ENCODE data around the gene ADGRF4.

Gene ADGRF4

GRCh38 chr6:47752801-47753200, 54.4 kb downstream of the ADGRF4 start:
- Histone ChIP-seq H3K9ac (ENCODE audit: low read length) (no peak overlapping the region), H3F3A (ENCODE audit: insufficient read depth, low read length) (no peaks in the 10 kb centered on the region), H3K9me2 (replicated peaks; ENCODE audit: insufficient read depth, low read length) (no peaks in the 10 kb centered on the region), H3K9me3 (replicated peaks; ENCODE audit: insufficient read depth, low read length) (no peaks in the 10 kb centered on the region), H2AFZ (ENCODE audit: low read length) (no peak overlapping the region), H3K79me2 (ENCODE audit: low read length) (no peaks in the 10 kb centered on the region), H3K27me3 (replicated peaks; ENCODE audit: insufficient read depth, low read length) (no peaks in the 10 kb centered on the region), H3K4me3 (ENCODE audit: low read length) (no peak overlapping the region), H3K27ac (ENCODE audit: low read length) (no peak overlapping the region), H3K4me2 (ENCODE audit: low read depth, low read length) (no peak overlapping the region), H4K20me1 (ENCODE audit: insufficient read depth, low read length) (no peaks in the 10 kb centered on the region), H3K36me3 (replicated peaks; ENCODE audit: insufficient read depth, low read length) (no peaks in the 10 kb centered on the region), H3K4me1 (ENCODE audit: low read length) (no peaks in the 10 kb centered on the region)
- TF ChIP-seq EZH2 (optimal IDR thresholded peaks at IDR 0.05; ENCODE audit: low read depth, low read length): no peak
- TF ChIP-seq CTCF (IDR thresholded peaks at IDR 0.05; ENCODE audit: low read length): no peak
- TF ChIP-seq EZH2phosphoT487 (IDR thresholded peaks at IDR 0.05; ENCODE audit: low read length): no peak
- DNase-seq: no peak

- Histone ChIP-seq H3K36me3 (replicated peaks; ENCODE audit: insufficient read depth, low read length) (no peaks in the 10 kb centered on the region), H3K4me2 (ENCODE audit: low read depth, low read length) (no peak overlapping the region), H3F3A (ENCODE audit: insufficient read depth, low read length) (no peaks in the 10 kb centered on the region), H3K79me2 (ENCODE audit: low read length) (no peaks in the 10 kb centered on the region), H3K9me3 (replicated peaks; ENCODE audit: insufficient read depth, low read length) (no peaks in the 10 kb centered on the region), H3K27ac (ENCODE audit: low read length) (no peak overlapping the region), H3K27me3 (replicated peaks; ENCODE audit: insufficient read depth, low read length) (no peaks in the 10 kb centered on the region), H3K9ac (ENCODE audit: low read length) (no peak overlapping the region), H4K20me1 (ENCODE audit: insufficient read depth, low read length) (no peaks in the 10 kb centered on the region), H3K4me1 (ENCODE audit: low read length) (no peaks in the 10 kb centered on the region), H3K4me3 (ENCODE audit: low read length) (no peak overlapping the region), H3K9me2 (replicated peaks; ENCODE audit: insufficient read depth, low read length) (no peaks in the 10 kb centered on the region), H2AFZ (ENCODE audit: low read length) (no peak overlapping the region)
- TF ChIP-seq EZH2 (optimal IDR thresholded peaks at IDR 0.05; ENCODE audit: low read depth, low read length): no peak
- no peak for DNase-seq
Measured at GRCh38 chr6:47759364-47759763, 61.0 kb downstream of the ADGRF4 start.

GRCh38 chr6:47762502-47762901, 64.1 kb downstream of the ADGRF4 start:
- Histone ChIP-seq H3K36me3 (replicated peaks; ENCODE audit: insufficient read depth, low read length) (no peaks in the 10 kb centered on the region), H2AFZ (ENCODE audit: low read length) (no peak overlapping the region), H3K9ac (ENCODE audit: low read length) (no peak overlapping the region), H3F3A (ENCODE audit: insufficient read depth, low read length) (no peaks in the 10 kb centered on the region), H3K4me2 (ENCODE audit: low read depth, low read length) (no peak overlapping the region), H3K9me2 (replicated peaks; ENCODE audit: insufficient read depth, low read length) (no peaks in the 10 kb centered on the region), H3K9me3 (replicated peaks; ENCODE audit: insufficient read depth, low read length) (no peaks in the 10 kb centered on the region), H3K4me1 (ENCODE audit: low read length) (no peaks in the 10 kb centered on the region), H3K27me3 (replicated peaks; ENCODE audit: insufficient read depth, low read length) (no peaks in the 10 kb centered on the region), H4K20me1 (ENCODE audit: insufficient read depth, low read length) (no peaks in the 10 kb centered on the region), H3K79me2 (ENCODE audit: low read length) (no peaks in the 10 kb centered on the region), H3K4me3 (ENCODE audit: low read length) (no peak overlapping the region), H3K27ac (ENCODE audit: low read length) (no peak overlapping the region)
- TF ChIP-seq CTCF (IDR thresholded peaks at IDR 0.05; ENCODE audit: low read length) (no peak), EZH2 (optimal IDR thresholded peaks at IDR 0.05; ENCODE audit: low read depth, low read length) (no peak), EZH2phosphoT487 (IDR thresholded peaks at IDR 0.05; ENCODE audit: low read length) (no peak)
- DNase-seq: no peak

GRCh38 chr6:47766445-47766844, 68.1 kb downstream of the ADGRF4 start:
- Histone ChIP-seq H3K4me2 (ENCODE audit: low read depth, low read length) (no peak overlapping the region), H2AFZ (ENCODE audit: low read length) (no peak overlapping the region), H3K9ac (ENCODE audit: low read length) (no peak overlapping the region), H3K27me3 (replicated peaks; ENCODE audit: insufficient read depth, low read length) (no peaks in the 10 kb centered on the region), H3K36me3 (replicated peaks; ENCODE audit: insufficient read depth, low read length) (no peaks in the 10 kb centered on the region), H4K20me1 (ENCODE audit: insufficient read depth, low read length) (no peaks in the 10 kb centered on the region), H3K4me1 (ENCODE audit: low read length) (no peaks in the 10 kb centered on the region), H3K79me2 (ENCODE audit: low read length) (no peaks in the 10 kb centered on the region), H3K9me3 (replicated peaks; ENCODE audit: insufficient read depth, low read length) (no peaks in the 10 kb centered on the region), H3F3A (ENCODE audit: insufficient read depth, low read length) (no peaks in the 10 kb centered on the region), H3K9me2 (replicated peaks; ENCODE audit: insufficient read depth, low read length) (no peaks in the 10 kb centered on the region), H3K4me3 (ENCODE audit: low read length) (no peak overlapping the region), H3K27ac (ENCODE audit: low read length) (no peak overlapping the region)
- TF ChIP-seq EZH2phosphoT487 (IDR thresholded peaks at IDR 0.05; ENCODE audit: low read length) (no peak), EZH2 (optimal IDR thresholded peaks at IDR 0.05; ENCODE audit: low read depth, low read length) (no peak), CTCF (IDR thresholded peaks at IDR 0.05; ENCODE audit: low read length) (no peak)
- no peak for DNase-seq
